ENCODE results near the gene URB1. TPM values are rescaled to one million over a fixed set of nuclear protein-coding genes. Genes with fewer than 3 reads are reported as not detected.

URB1 gene
- total and polyA plus RNA-seq, 2 donors (not counting 3 experiments of a cell fraction or from before 2014, with no cell fraction given) = 8.0 to 27.3 TPM

DNA sequence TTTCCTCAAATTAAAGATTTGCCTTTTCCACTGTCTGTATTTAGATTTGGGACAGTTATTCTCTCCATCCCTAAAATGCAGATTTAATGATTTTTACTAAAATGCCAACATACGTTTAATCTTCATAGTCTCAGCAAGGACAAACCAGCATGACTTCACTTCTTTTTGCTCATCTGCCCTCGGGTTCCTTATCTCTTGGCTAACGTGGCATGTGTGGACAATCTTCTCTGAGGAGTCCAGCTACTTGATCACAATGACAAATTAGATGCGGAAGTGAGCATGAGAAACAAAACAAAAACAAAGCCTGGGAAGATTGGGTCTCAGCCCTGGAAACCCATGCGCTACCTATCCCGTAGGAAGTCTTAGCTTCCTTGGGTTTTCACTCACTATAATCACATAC is 93.1 kb downstream of the URB1 start:
- no peak overlapping the region for H2AFZ ChIP-seq (ENCODE audit: low read depth, low read length)
- H4K20me1 ChIP-seq (replicated peaks; ENCODE audit: control insufficient read depth, extremely low read depth, insufficient read depth, low read length) = no peaks in the 10 kb centered on the region
- no peak for FAIRE-seq
- no peak overlapping the region for H3K4me2 ChIP-seq (ENCODE audit: insufficient read depth, low read length)
- no peaks in the 10 kb centered on the region for H3K4me1 ChIP-seq (ENCODE audit: control insufficient read depth, extremely low read depth, insufficient read depth, low read length)
- CTCF ChIA-PET = interaction anchor here (0.6 to 1.1 kb wide), 2 partner anchors 8 to 486 kb away, joined by 3 read pairs; no protein-coding TSS in a partner anchor
- H3K27me3 ChIP-seq (ENCODE audit: control insufficient read depth in 2 of 2, insufficient read depth in 2 of 2, low read length in 2 of 2) = no peaks in the 10 kb centered on the region
- H3K36me3 ChIP-seq (ENCODE audit: control insufficient read depth in 2 of 2, extremely low read depth in 1 of 2, insufficient read depth in 2 of 2, low read length in 2 of 2) = no peaks in the 10 kb centered on the region
- BruUV-seq (replicated peaks) = no TSS peak
- dilution Hi-C loops (cut with MboI; ENCODE audit: extremely low pct_ligation_motif_present, low sequenced_read_pairs) = no loop called here
- no peak overlapping the region for H3K27ac ChIP-seq (ENCODE audit: insufficient read depth, low read depth, low read length)
- H3K9ac ChIP-seq (replicated peaks; ENCODE audit: extremely low read depth, insufficient read depth, low read length) = no peak overlapping the region
- H3K9me1 ChIP-seq (replicated peaks; ENCODE audit: control insufficient read depth, extremely low read depth, insufficient read depth, low read length) = no peaks in the 10 kb centered on the region
- no peak overlapping the region for H3K4me3 ChIP-seq (replicated peaks in 1 of 3; ENCODE audit: insufficient read depth in 1 of 3, low read depth in 1 of 3, low read length in 3 of 3)
- TF ChIP-seq GATA2 (IDR thresholded peaks at IDR 0.05; ENCODE audit: insufficient read depth, insufficient read length, low read depth, low read length) (no peak), FOS (IDR thresholded peaks at IDR 0.05; ENCODE audit: borderline replicate concordance, insufficient read depth, low read length) (no peak), POLR2AphosphoS5 (IDR thresholded peaks at IDR 0.05; ENCODE audit: insufficient read depth, low read depth, low read length) (no peak), JUN (IDR thresholded peaks at IDR 0.05; ENCODE audit: borderline replicate concordance, insufficient read depth, insufficient read length, low read depth) (no peak), POLR2A (IDR thresholded peaks at IDR 0.05; ENCODE audit: low read depth, low read length) (no peak), EZH2 (IDR thresholded peaks at IDR 0.05; ENCODE audit: borderline replicate concordance, low read depth, low read length, severe bottlenecking) (no peak), MYC (IDR thresholded peaks at IDR 0.05; ENCODE audit: low read depth, low read length) (no peak)
- TF ChIP-seq, protein P1, sequence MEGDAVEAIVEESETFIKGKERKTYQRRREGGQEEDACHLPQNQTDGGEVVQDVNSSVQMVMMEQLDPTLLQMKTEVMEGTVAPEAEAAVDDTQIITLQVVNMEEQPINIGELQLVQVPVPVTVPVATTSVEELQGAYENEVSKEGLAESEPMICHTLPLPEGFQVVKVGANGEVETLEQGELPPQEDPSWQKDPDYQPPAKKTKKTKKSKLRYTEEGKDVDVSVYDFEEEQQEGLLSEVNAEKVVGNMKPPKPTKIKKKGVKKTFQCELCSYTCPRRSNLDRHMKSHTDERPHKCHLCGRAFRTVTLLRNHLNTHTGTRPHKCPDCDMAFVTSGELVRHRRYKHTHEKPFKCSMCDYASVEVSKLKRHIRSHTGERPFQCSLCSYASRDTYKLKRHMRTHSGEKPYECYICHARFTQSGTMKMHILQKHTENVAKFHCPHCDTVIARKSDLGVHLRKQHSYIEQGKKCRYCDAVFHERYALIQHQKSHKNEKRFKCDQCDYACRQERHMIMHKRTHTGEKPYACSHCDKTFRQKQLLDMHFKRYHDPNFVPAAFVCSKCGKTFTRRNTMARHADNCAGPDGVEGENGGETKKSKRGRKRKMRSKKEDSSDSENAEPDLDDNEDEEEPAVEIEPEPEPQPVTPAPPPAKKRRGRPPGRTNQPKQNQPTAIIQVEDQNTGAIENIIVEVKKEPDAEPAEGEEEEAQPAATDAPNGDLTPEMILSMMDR (IDR thresholded peaks at IDR 0.05; ENCODE audit: extremely low read depth in 1 of 2, insufficient read depth in 1 of 2, low read depth in 1 of 2, low read length in 2 of 2) = no peak
- TF ChIP-seq, protein P2, sequence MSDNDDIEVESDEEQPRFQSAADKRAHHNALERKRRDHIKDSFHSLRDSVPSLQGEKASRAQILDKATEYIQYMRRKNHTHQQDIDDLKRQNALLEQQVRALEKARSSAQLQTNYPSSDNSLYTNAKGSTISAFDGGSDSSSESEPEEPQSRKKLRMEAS (IDR thresholded peaks at IDR 0.05; ENCODE audit: insufficient read depth, insufficient read length) = no peak
- DNase-seq (ENCODE audit: low read depth, low spot score) = no peak
- no peaks in the 10 kb centered on the region for H3K9me3 ChIP-seq (replicated peaks; ENCODE audit: control insufficient read depth, insufficient read depth, low read length)
- POLR2A ChIA-PET = no interaction called here
- no peaks in the 10 kb centered on the region for H3K79me2 ChIP-seq (ENCODE audit: control insufficient read depth, insufficient read depth, low read length)
- intact Hi-C loops (cut with micrococcal nuclease) = no loop called here

Measured in endothelial cell of umbilical vein (primary cell).